ENCODE data around the gene KYAT1.
"Not testable (repeated sequence)": the region's sequence is repeated elsewhere in the genome, so short reads cannot be mapped to it uniquely, and the experiment has no call there.

Gene KYAT1

DNA sequence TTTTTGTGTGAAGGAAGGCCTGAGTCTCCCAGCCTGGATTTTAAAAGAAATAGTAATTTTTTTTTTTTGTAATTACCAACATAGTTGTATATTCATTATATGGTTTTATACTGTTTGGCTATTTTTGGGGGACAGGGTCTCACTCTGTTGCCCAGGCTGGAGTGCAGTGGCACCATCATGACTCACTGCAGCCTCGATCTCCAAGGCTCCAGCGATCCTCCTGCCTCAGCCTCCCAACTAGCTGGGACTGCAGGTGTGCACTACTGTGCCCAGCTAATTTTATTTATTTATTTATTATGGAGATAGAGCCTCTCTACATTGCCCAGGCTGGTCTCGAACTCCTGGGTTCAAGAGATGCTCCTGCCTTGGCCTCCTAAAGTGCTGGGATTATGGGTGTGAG lies 5.3 kb upstream of the KYAT1 start:
- in situ Hi-C loops (cut with MboI; ENCODE audit: low sequenced_read_pairs): no loop called here

DNA sequence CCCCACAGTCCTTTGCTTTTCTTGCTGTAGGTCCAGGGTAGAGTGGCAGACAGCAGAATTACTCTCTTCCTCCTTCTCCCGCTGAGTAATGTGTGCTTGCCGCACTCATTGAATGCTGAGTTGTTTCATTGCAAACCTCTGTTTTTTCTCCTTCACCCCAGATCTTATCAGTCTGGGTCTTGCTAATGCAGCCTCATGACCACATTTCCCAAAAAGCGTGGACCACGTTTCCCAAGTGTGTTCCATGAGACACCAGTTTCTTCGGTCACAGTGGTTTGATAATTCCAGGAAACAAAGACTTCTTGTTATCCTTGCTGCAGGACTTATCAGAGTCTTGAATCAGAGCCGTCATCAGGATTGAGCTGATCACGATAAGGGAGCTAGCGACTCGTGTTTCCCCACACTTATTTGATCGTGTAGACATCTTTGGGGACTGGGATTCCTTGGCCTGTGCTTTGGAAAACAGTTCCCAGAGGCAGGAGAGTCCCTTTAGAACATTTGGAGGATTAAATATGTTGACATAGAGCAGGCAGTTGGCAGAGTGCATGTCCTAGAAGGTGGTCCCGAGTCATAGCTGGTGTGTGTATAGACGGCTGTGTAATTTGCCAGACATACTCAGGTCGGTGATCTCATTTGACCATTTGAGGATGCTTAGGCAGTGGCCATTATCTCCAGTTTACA lies 4.6 kb upstream of the KYAT1 start:
- in situ Hi-C loops (cut with MboI; ENCODE audit: low sequenced_read_pairs): no loop called here

DNA sequence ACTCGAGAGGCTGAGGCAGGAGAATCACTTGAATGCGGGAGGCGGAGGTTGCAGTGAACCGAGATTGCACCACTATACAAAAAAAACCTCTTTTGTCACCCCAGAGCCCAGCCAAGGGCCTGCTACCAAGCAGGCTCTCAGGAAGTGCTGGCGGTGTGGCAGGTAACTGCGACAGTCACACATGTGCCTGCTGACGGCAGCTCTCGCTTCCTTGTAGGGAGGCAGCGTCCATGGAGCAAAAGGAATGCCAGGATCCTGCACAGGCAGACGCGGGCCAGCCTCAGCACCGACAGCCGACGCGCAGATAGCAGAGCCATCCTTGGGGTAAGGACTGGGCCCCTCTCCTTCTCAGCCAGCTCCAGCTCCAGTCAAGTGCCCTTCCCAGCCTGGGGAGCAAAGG lies 4.0 kb upstream of the KYAT1 start:
- in situ Hi-C loops (cut with MboI; ENCODE audit: low sequenced_read_pairs): no loop called here

DNA sequence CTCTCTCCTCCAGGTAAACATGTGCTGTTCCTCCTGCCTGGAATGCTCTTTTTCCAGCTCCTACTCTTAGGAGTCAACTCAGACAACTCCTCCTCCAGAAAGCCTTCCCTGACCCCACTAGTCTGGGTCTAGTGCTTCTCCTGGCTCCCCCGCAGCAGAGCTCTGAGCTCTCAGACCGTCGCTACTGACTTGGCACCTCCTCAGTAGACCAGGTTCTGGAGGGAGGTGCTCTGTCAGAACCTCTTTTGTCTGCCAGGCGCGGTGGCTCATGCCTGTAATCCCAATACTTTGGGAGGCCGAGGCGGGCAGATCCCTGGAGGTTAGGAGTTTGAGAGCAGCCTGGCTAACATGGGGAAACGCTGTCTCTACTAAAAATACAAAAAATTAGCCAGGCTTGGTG lies 3.6 kb upstream of the KYAT1 start:
- in situ Hi-C loops (cut with MboI; ENCODE audit: low sequenced_read_pairs): no loop called here

DNA sequence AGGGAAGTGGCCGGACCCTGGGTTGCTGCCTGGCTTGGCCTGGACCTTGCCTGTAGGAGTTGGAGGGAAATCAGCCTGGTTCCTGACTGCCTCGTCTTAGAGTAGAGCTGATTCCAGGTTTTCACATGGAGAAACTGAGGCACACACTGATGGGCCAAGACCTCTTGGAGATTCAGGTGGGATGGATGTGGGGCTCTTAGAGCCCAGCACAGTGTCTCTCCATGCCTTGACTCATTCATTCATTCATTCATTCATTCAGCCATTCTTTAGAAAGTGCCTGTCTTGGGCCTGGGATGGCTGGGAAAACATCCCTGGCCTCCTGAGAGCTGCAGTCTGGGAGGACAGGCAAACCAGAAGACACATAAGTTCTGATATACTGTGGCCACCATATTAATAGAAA lies 2.4 kb upstream of the KYAT1 start:
- in situ Hi-C loops (cut with MboI; ENCODE audit: low sequenced_read_pairs): no loop called here

DNA sequence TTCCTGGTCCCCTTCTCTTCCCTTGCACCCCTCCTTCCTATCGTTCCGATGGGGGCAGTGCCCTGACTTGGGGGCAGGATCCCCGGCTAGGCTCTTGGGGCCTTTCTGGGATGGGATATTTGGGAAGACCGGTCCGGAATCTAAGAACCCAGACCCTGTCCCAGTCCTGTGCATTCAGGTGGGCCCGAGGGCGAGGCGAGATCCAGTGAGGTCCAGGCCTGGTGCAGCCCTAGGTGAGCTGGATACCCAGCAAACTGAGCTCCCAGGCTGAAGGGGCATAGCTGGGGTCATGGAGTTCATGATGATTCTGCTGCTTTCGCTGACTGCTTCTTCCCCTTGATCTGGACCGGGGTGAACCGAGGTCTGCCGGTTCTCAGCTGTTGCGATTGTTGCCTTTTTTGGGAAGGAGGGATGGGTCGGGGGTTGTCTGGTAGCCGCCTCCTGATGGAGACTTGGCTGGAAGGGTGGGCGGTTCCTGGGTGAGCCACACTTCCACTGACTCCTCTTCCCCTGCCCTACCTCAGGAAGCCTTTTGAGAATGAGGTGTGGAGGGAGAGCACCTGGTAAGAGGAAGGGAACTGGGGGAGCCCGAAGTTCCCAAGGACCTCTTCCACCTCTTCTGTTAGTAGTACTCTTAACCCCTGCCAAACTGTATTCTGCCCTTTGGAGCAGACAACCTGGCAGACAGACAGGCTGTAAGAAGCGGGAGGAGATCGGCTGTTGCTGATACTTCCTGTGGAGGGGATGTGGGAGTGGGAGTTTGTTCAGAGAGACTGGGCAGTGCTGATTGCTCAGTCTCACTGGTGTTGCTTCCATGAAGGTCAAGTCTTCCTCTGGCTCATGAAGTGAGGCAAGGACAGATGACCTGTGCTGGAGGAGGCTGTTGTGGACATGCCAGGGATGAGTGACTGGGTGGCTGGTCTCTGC lies 1.2 kb upstream of the KYAT1 start:
- in situ Hi-C loops (cut with MboI; ENCODE audit: low sequenced_read_pairs): no loop called here

DNA sequence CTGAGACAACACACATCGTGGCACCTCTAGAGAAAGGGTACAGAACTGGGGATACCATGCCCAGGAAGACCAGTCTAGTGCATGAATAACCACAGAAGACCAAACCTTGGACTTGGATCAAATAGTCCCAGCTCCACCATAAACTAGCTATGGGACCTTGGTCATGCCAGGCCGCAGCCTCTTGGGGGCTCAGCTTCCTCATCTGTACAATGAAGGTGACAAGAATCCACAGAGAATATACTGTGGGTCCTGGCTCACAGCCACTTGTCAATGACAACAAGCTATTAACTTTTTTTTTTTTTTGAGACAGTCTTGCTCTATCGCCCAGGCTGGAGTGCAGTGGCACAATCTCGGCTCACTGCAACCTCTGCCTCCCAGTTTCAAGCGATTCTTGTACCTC lies 3.9 kb downstream of the KYAT1 start:
- in situ Hi-C loops (cut with MboI; ENCODE audit: low sequenced_read_pairs): no loop called here

DNA sequence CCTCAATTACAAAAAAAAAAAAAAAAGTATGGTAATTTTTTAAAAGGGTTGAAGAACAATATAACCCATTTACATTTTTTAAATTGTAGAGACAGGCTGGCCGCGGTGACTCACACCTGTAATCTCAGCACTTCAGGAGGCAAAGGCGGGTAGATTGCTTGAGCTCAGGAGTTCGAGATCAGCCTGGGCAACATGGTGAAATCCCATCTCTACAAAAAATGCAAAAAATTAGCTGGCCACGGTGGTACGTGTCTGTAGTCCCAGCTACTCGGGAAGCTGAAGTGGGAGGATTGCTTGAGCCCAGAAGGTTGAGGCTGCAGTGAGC lies 10.8 kb downstream of the KYAT1 start:
- in situ Hi-C loops (cut with MboI; ENCODE audit: low sequenced_read_pairs): not testable (repeated sequence)

DNA sequence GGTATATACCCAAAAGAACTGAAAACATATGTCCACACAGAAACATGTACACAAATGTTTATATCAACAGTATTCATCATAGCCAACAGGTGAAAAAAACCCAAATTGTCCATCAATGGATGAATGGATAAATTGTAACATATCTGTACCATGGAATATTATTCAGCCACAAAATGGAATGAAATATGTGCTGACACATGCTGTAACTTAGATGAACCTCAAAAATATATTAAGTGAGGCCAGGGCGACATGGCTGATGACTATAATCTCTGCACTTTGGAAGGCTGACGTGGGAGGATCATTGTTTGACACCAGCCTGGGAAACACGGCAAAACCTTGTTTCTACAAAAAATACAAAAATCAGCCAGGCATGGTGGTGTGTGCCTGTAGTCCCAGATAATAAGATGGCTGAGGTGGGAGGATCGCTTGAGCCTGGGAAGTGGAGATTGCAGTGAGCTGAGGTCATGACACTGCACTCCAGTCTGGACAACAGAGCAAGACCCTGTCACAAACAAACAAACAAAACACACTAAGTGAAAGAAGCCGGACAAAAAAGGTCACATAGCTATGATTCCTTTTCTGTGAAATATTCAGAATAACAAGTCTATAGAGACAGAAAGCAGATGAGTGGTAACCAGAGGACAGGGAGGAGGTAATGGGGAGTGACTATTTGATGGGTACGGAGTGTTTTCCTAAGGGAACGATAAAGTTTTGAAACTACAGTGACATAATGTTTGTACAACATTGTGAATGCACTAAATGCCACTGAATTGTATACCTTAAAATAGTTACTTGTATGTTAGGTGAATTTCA lies 11.4 kb downstream of the KYAT1 start:
- in situ Hi-C loops (cut with MboI; ENCODE audit: low sequenced_read_pairs): no loop called here

DNA sequence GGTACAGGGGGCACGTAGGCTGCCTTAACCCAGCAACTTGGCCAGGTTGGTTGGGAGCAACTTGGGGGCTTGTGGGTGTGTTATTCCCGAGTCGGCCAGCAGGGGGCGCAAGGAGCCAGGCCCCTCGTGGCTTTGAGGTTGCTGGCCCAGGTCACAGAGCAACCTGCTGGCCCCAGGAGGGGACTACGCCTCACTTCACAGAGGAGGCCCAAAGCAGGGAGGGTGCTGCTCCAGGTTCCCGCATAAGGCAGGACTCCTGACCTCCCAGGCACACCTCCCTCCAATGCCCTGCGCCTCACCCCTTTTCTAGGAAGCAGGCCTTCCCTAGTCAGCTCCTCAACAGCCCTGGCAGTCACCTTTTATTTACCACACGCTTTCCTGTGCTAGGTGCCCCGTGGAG lies 18.1 kb downstream of the KYAT1 start:
- in situ Hi-C loops (cut with MboI; ENCODE audit: low sequenced_read_pairs): no loop called here

DNA sequence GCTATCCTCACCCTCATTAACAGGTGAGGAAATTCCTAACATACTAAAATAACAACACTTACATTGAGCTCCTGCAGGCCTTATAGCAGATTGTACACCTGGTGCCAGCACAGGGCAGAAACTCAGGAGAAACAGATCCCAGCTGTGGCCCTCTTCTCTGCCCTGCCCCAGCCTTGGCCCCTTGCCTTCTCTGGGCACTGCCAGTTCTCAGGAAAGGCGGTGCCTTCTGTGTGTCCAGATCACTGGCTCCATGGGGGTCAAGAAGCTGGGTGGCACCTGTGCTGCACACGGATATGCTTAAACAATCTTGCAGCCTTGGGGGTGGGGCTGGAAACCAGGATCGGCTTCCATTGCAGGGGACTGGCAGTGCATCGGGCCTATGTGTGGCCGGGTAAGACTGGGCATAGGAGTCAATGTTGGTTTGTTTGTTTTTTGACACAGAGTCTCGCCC lies 19.3 kb downstream of the KYAT1 start:
- in situ Hi-C loops (cut with MboI; ENCODE audit: low sequenced_read_pairs): no loop called here

DNA sequence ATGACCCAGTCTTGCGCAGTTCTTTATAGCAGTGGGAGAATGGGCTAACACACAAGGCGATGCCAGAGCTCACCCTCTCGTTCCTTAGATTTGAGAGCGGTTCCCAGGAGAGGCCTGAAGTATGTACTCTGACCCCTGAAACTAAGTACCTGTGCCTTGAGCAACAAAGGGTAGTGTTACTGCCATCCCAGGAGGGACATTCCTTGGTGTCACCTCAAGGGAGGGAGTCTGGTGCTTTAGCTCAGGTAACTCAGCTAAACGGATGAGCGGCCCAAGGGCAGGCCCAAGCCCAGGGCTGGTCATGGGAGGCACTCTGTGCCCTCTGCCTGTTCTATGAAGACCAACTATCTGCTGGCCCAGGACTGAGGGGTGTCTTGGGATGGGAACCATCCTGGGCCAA lies 20.2 kb downstream of the KYAT1 start:
- in situ Hi-C loops (cut with MboI; ENCODE audit: low sequenced_read_pairs): no loop called here

DNA sequence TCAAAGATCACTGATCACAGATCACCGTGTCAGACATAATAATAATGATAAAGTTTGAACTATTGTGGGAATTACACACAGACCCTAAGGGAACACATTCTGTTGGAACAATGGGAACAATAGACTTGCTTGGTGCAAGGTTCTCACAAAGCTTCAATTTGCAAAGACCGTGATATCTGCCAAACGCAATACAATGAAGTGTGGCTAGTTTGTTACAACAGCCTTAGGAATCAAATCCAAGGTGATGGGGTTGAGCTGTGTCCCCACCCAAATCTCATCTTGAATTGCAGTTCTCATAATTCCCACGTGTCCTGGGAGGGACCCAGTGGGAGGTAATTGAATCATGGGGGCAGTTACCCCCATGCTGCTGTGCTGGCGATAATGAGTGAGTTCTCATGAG lies 20.8 kb downstream of the KYAT1 start:
- in situ Hi-C loops (cut with MboI; ENCODE audit: low sequenced_read_pairs): no loop called here

DNA sequence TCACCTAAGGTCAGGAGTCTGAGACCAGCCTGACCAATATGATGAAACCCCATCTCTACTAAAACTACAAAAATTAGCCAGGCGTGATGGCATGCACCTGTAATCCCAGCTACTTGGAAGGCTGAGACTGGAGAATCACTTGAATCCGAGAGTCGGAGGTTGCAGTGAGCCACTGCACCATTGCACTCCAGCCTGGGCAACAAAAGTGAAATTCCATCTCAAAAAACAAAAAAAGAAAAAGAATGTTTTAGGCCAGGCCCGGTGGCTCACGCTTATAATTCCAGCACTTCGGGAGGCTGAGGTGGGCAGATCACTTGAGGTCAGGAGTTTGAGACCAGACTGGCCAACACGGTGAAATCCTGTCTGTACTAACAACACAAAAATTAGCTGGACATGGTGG lies 23.3 kb downstream of the KYAT1 start:
- in situ Hi-C loops (cut with MboI; ENCODE audit: low sequenced_read_pairs): loop anchor here (10.0 kb wide), 1 partner anchor 66 kb away; the partner anchor contains the start of gene PHYHD1

DNA sequence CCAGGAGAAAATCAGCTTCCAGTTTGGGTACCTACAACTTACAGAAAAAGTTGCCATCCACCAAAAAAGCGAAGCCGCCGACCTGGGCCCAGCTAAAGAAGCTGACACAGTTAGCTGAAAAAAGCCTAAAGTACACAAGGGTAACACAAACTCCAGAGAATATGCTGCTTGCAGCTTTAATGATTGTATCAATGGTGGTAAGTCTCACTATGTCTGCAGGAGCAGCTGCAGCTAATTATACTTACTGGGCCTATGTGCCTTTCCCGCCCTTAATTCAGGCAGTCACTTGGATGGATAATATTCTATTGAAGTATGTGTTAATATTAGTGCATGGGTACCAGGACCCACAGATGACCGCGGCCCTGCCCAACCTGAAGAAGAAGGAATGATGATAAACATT lies 27.3 kb downstream of the KYAT1 start:
- in situ Hi-C loops (cut with MboI; ENCODE audit: low sequenced_read_pairs): loop anchor here (10.0 kb wide), 1 partner anchor 70 kb away; the partner anchor contains the start of gene PHYHD1

DNA sequence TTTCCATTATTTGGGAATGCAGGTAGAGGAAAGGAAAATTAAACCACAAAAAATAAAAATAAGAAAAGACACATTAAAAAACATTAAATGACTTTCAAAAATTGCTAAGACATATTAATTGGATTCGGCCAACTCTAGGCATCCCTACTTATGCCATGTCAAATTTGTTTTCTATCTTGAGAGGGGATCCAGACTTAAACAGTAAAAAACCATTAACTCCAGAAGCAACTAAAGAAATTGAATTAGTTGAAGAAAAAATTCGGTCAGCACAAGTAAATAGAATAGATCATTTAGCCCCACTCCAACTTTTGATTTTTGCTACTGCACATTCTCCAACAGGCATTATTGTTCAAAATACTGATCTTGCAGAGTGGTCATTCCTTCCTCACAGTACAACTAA lies 29.1 kb downstream of the KYAT1 start:
- in situ Hi-C loops (cut with MboI; ENCODE audit: low sequenced_read_pairs): loop anchor here (10.0 kb wide), 1 partner anchor 72 kb away; the partner anchor contains the start of gene PHYHD1

DNA sequence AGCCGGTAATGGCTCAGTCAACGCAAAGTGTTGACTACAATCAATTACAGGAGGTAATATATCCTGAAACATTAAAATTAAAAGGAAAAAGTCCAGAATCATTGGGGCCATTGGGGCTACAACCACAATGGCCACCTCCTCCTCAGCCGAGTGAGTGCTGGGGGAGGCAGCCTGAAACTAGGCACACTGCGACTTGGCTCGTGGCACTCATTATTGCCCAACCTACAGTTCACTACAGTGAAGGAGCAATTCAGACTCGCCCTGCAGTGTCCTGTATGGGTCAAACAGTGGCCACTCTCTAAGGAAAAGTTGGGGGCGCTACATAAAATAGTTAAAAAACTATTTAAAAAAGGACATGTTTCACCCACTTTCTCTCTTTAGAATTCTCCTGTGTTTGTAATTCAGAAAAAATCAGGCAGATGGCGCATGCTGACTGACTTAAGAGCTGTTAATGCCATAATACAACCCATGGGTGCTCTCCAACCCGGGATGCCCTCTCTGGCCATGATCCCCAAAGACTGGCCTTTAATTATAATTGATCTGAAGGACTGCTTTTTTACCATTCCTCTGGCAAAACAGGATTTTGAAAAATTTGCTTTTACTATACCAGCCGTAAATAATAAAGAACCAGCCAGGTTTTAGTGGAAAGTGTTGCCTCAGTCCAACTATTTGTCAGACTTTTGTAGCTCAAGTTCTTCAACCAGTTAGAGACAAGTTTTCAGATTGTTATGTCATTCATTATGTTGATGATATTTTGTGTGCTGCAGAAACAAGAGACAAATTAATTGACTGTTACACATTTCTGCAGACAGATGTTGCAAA lies 29.8 kb downstream of the KYAT1 start:
- in situ Hi-C loops (cut with MboI; ENCODE audit: low sequenced_read_pairs): loop anchor here (10.0 kb wide), 1 partner anchor 73 kb away; the partner anchor contains the start of gene PHYHD1

DNA sequence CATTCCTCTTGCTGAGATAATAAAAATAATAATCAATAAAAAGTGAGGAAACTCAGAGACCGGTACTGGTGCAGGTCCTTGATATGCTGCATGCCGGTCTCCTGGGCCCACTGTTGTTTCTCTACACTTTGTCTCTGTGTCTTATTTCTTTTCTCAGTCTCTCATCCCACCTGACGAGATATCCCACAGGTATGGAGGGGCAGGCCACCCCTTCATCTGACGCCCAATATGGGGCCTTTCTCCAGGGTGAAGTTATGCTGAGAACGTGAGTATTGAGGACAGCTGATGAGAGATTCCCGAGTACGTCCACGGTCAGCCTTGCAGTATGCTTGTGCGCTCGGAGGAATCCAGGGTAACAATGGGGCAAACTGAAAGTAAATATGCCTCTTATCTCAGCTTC lies 30.7 kb downstream of the KYAT1 start:
- in situ Hi-C loops (cut with MboI; ENCODE audit: low sequenced_read_pairs): loop anchor here (10.0 kb wide), 1 partner anchor 74 kb away; the partner anchor contains the start of gene PHYHD1

DNA sequence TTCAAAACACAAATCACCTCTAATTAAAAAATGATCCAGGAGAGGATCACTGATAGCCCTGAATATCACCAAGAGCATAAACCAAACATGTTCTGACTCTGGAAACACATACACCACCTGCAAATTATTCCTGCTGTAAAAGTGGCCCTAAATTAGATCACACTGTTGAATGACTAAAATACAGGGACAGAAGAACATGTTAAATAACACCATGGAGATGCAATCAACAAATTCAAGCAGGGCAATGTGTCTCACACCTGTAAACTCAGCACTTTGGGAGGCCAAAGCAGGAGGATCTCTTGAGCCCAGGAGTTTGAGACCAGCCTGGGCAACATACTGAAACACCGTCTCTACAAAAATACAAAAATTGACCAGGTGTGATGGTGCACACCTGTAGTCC lies 33.9 kb downstream of the KYAT1 start:
- in situ Hi-C loops (cut with MboI; ENCODE audit: low sequenced_read_pairs): no loop called here

DNA sequence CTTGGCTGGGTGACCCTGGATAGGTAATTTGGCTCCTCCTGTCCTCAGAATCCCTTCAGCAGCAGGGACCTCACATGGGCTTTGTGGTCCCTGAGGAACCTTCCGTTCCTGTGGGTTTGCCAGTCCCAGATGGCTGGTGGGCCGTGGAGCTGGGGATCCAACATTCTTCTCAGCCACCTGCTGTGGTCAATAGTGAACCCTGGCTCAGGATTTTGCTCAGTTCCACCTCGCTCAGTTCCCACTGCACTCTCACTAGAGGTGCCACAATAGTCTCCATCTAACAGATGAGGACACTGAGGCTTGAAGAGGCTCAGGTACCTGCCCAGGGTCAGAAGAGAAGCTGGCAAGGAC lies 35.1 kb downstream of the KYAT1 start:
- in situ Hi-C loops (cut with MboI; ENCODE audit: low sequenced_read_pairs): no loop called here
